Measurements from ENCODE around the gene OSTF1. TPM values are rescaled to one million over a fixed set of nuclear protein-coding genes. Genes with fewer than 3 reads are reported as not detected.

The OSTF1 gene
- total and polyA plus RNA-seq, 2 experiments from 2014 or later: 19.2 to 34.4 TPM

GRCh38 chr9:75120686-75121085 is 32.4 kb downstream of the OSTF1 start:
- no peak overlapping the region for H3K4me3 ChIP-seq
- no peaks in the 10 kb centered on the region for H3K27me3 ChIP-seq
- H3K9me3 ChIP-seq (ENCODE audit: low read depth): no peaks in the 10 kb centered on the region
- no peaks in the 10 kb centered on the region for H3K36me3 ChIP-seq
- no peaks in the 10 kb centered on the region for H3K4me1 ChIP-seq (ENCODE audit: low read depth)
- H3K27ac ChIP-seq: no peak overlapping the region
- no peak for TF ChIP-seq CTCF (IDR thresholded peaks at IDR 0.05; ENCODE audit: low read depth, low read length)
- DNase-seq (ENCODE audit: low read depth in 1 of 2, low spot score in 1 of 2): no peak

- Histone ChIP-seq H3K4me1 (ENCODE audit: low read depth) (no peaks in the 10 kb centered on the region), H3K27ac (no peak overlapping the region), H3K4me3 (no peak overlapping the region), H3K27me3 (no peaks in the 10 kb centered on the region), H3K36me3 (no peaks in the 10 kb centered on the region), H3K9me3 (ENCODE audit: low read depth) (no peaks in the 10 kb centered on the region)
- no peak for TF ChIP-seq CTCF (IDR thresholded peaks at IDR 0.05; ENCODE audit: low read depth, low read length)
- DNase-seq (ENCODE audit: low read depth in 1 of 2, low spot score in 1 of 2): no peak
Measured at GRCh38 chr9:75121914-75122558, 33.7 kb downstream of the OSTF1 start.

GRCh38 chr9:75123696-75124095 is 35.4 kb downstream of the OSTF1 start:
- Histone ChIP-seq H3K27ac (no peak overlapping the region), H3K9me3 (ENCODE audit: low read depth) (no peaks in the 10 kb centered on the region), H3K27me3 (no peaks in the 10 kb centered on the region), H3K4me3 (no peak overlapping the region), H3K4me1 (ENCODE audit: low read depth) (no peaks in the 10 kb centered on the region), H3K36me3 (no peaks in the 10 kb centered on the region)
- no peak for DNase-seq (ENCODE audit: low read depth in 1 of 2, low spot score in 1 of 2)
- no peak for TF ChIP-seq CTCF (IDR thresholded peaks at IDR 0.05; ENCODE audit: low read depth, low read length)

- no peaks in the 10 kb centered on the region for H3K9me3 ChIP-seq (ENCODE audit: low read depth)
- DNase-seq (ENCODE audit: low read depth in 1 of 2, low spot score in 1 of 2): no peak
- no peak overlapping the region for H3K27ac ChIP-seq
- no peaks in the 10 kb centered on the region for H3K27me3 ChIP-seq
- no peak overlapping the region for H3K4me3 ChIP-seq
- peaks cover 3% of the 10 kb centered on the region for H3K4me1 ChIP-seq (ENCODE audit: low read depth)
- H3K36me3 ChIP-seq: no peaks in the 10 kb centered on the region
- no peak for TF ChIP-seq CTCF (IDR thresholded peaks at IDR 0.05; ENCODE audit: low read depth, low read length)
Measured at GRCh38 chr9:75128535-75128934, 40.2 kb downstream of the OSTF1 start.

- H3K27me3 ChIP-seq: no peaks in the 10 kb centered on the region
- H3K27ac ChIP-seq: no peak overlapping the region
- no peaks in the 10 kb centered on the region for H3K9me3 ChIP-seq (ENCODE audit: low read depth)
- H3K36me3 ChIP-seq: no peaks in the 10 kb centered on the region
- no peak for DNase-seq (ENCODE audit: low read depth in 1 of 2, low spot score in 1 of 2)
- TF ChIP-seq CTCF (IDR thresholded peaks at IDR 0.05; ENCODE audit: low read depth, low read length): no peak
- no peak overlapping the region for H3K4me3 ChIP-seq
- peaks cover 3% of the 10 kb centered on the region for H3K4me1 ChIP-seq (ENCODE audit: low read depth)
Measured at GRCh38 chr9:75130172-75130571, 41.9 kb downstream of the OSTF1 start.
